HG02884 (cell line): ENCODE data around the gene EXOSC5.
"Not testable (repeated sequence)": the region's sequence is repeated elsewhere in the genome, so short reads cannot be mapped to it uniquely, and the experiment has no call there.

Experiments used
- ATAC-seq: cut with Tn5 transposase; IDR thresholded peaks from one replicate; pipeline ENCODE4 v1.9.1; 2021; ENCODE audit warnings: mild to moderate bottlenecking, moderate library complexity; ENCODE audit not compliant: unreplicated experiment

The EXOSC5 gene

DNA sequence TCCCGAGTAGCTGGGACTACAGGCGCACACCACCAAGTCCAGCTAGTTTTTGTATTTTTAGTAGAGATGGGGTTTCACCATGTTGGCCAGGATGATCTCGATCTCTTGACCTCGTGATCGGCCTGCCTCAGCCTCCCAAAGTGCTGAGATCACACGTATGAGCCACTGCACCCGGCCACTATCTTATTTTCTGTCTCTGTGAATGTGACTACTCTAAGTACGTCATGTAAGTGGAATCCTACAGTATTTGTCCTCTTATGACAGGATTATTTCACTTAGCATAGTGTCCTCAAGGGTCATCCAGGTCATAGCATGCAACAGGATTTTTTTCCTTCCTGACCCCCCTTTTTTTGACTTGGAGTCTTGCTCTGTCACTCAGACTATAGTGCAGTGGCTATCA, 25.6 kb downstream of the EXOSC5 start:
- ATAC-seq: no peak

GRCh38 chr19:41371119-41371518, 26.0 kb downstream of the EXOSC5 start:
- ATAC-seq: not testable (repeated sequence)

DNA sequence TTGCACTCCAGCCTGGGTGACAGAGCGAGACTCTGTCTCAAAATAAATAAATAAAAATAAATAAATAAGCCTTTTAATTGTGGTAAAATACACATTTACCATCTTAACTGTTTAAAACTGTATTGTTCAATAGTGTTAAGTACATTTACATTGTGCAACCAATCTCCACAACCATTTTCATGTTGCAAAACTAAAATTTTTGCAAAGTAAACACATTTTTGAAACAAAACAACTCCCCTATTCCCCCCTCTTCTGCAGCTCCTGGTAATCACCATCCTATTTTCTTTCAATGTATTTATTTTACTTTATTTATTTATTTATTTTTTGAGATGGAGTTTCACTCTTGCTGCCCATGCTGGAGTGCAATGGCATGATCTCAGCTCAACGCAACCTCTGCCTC, 27.4 kb downstream of the EXOSC5 start:
- no peak for ATAC-seq

DNA sequence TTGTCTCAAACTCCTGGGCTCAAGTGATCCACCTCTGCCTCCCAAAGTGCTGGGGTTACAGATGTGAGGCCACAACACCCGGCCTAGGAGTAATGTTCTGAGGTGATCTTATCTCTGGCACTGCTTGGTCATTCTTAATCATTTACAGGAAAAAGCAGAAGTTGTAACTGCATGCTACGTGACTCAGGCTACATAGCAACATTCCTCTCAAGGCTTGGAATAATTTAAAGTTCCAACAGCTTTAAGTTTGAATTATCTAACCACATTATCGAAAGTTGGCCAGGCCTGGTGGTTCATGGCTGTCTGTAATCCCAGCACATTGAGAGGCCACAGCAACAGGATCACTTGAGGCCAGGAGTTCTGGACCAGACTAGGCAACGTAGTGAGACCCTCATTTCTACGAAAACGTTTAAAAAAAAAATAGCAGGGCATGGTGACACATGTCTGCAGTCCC, 29.3 kb downstream of the EXOSC5 start:
- ATAC-seq: no peak

DNA sequence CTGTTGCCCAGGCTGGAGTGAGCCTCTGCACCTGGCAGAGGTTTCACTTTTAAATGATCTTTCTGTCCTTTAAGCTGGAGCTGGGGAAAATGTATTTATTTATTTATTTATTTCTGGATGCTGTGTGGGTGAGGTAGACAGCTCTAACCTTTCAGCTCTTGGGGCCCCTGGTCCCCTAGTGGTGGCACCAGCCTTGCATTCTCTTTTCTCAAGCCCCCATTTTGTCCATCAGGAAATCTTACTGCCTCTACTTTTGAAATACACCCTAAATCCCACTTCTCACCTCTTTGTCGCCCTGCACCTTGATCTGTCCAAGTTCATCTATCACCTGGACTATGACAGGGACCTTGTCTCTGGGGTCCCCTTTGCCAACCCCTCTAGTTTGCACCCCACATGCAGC, 31.1 kb downstream of the EXOSC5 start:
- ATAC-seq: no peak

DNA sequence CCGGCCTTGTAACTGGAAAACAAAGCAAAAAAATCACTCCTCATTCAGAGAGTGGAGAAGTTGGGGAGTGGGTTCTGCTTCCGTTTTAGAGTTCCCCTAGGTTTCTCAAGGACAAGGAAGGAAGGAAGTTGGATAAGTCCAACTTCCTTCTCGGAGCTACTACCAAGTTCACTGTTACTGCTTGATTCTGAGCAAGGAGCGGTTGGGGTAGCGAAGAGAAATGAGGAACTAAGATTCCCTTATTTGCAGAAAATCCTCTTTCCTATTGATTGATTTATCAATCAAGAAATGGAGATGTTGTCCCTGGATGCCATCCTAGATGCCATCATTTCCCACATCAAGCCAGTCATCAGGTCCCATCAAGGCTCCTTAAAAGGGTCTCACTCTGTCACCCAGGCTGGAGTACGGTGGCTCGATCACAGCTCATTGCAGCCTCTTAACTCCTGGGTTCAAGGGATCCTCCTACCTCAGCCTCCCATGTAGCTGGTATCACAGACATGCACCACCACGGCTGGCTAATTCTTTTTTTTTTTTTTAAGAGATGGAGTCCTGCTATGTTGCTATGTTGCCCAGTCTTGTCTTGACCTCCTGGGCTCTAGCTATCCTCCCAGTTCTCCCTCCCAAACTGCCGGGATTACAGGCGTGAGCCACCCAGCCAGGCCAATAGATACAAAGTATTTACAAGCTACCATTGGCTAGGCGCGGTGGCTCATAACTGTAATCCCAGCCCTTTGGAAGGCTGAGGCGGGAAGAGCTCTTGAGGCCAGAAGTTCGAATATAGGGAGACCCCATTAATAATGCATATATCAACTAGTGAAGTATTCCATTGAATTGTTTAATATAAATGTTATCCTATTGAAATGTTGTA, 32.4 kb downstream of the EXOSC5 start:
- ATAC-seq: no peak

GRCh38 chr19:41363753-41364523, 33.2 kb downstream of the EXOSC5 start, which contains the start of gene B9D2:
B9D2 (minus strand) TSS chr19:41364149; CDS start chr19:41363519, 630 bp downstream.
- ATAC-seq: peak; percentile 69

- no peak for ATAC-seq
Measured at GRCh38 chr19:41363371-41363752, 33.8 kb downstream of the EXOSC5 start.

- no peak for ATAC-seq
Measured at GRCh38 chr19:41362143-41362847, 34.9 kb downstream of the EXOSC5 start.

GRCh38 chr19:41359741-41360140, 37.4 kb downstream of the EXOSC5 start:
- no peak for ATAC-seq

DNA sequence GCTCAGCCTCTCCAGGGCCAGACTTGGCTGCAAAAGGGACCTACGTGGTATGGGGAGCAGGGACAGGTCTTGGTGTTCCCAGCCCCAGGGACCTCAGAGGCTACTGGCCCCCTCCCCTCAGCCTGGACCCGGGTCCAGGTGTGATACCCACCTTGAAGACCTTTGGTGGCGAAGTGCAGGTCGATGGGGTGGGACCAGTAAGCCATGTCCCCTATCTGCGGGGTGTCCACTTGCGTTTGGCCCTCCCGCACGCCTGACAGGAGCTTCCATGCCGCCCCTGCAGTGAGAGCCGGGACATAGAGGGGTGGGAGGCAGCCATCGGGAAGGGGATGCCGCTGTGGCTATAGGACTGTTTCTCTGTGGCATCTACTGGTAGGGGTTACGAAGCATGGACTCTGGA, 39.4 kb downstream of the EXOSC5 start:
- no peak for ATAC-seq

GRCh38 chr19:41356984-41357739, 40.0 kb downstream of the EXOSC5 start:
- ATAC-seq: no peak

- no peak for ATAC-seq
Measured at GRCh38 chr19:41355802-41356201, 41.4 kb downstream of the EXOSC5 start.

DNA sequence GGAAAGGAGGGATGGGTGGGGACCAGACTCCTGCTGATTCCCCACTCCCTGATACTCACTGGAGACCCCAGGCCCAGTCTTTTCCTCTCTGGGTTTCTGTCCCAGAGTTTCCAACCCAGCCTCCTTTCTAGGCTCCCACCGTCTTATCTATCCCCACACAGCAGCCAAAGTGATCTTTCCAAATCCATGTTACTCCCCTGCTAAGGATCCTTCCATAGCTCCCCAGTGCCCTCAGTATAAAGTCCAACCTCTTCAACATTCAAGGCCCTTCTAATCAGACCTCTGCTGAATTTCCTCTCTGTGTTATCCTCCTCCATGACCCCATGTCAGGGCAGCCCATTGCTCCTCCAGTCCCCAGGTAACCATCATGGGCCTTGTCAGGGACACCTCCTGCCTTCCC, 42.1 kb downstream of the EXOSC5 start:
- ATAC-seq: no peak

- no peak for ATAC-seq
Measured at GRCh38 chr19:41354343-41354953, 42.7 kb downstream of the EXOSC5 start.

DNA sequence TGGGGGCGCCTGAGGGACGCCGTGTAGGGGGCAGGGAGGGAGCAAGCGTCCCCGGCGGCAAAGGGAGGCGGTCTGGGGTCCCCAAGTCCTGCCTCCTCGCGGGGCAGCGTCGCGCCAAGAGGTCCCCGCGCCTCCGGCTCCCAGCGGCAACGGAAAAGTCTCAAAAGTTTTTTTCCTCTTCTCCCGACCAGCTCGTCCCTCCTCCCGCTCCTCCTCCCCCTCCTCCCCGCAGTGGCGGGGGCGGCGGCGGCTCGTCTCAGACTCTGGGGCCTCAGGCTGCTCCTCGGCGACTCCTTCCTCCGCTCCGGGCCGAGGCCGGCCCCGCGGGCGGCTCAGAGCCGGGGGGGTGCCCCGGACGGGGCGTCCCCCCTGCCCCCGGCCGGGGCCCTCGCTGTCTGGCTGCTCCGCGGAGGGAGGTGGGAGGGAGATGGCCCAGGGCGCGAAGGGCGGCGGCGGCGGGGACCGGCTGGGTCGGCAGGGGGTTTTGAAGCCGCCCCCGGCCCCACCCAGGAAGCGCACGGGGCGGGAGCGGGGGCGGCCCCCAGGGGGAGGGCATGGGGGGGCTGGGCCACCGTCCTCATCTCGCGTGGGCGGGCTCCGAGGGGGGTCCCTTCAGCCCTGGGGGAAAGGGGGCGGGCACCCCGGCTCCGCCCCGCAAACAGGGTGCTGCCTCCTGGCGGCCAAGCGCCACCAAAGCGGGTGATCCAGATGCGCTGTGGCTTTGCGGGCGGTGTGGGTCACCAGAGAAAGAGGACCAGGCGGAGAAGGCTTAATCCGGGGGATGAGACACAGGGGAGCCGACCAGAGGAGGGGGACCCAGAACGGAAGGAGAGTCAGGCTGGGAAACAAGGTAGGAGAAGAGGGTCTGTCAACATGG, 43.5 kb downstream of the EXOSC5 start, which contains the start of gene TGFB1:
TSS of gene TGFB1 (minus strand) at position 457 of the 877 bp plus-strand sequence. CDS start 878 bp downstream, outside the sequence.
- no peak for ATAC-seq

DNA sequence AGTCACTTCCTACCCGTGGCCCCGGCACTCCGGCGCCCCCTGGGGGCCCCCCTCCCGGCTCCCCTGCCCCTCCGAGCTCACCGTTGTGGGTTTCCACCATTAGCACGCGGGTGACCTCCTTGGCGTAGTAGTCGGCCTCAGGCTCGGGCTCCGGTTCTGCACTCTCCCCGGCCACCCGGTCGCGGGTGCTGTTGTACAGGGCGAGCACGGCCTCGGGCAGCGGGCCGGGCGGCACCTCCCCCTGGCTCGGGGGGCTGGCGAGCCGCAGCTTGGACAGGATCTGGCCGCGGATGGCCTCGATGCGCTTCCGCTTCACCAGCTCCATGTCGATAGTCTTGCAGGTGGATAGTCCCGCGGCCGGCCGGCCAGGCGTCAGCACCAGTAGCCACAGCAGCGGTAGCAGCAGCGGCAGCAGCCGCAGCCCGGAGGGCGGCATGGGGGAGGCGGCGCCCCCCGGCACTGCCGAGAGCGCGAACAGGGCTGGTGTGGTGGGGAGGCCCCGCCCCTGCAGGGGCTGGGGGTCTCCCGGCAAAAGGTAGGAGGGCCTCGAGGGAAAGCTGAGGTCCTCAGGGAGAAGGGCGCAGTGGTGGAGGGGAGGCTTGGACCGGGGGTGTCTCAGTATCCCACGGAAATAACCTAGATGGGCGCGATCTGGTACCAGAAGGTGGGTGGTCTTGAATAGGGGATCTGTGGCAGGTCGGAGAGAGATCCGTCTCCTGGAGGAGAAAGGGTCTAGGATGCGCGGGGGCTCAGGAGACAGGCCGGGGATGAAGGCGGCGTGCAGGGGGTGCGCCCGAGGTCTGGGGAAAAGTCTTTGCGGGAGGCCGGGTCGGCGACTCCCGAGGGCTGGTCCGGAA, 44.3 kb downstream of the EXOSC5 start:
- ATAC-seq: no peak

GRCh38 chr19:41352279-41352608, 44.9 kb downstream of the EXOSC5 start:
- ATAC-seq: no peak
